Measurements from ENCODE around the gene TTC39C. TPM values are rescaled to one million over a fixed set of nuclear protein-coding genes. Genes with fewer than 3 reads are reported as not detected.

Gene TTC39C
- total and polyA plus RNA-seq, 2 of the 8 experiments (the other 6 are each of a cell fraction or from before 2014, with no cell fraction given) = 8.1 to 79.1 TPM

- no peak overlapping the region for H3K56ac ChIP-seq (replicated peaks; ENCODE audit: insufficient read length, low read depth, low read length)
- no peak overlapping the region for H4K5ac ChIP-seq (ENCODE audit: insufficient read length, low read depth, low read length)
- H3K9ac ChIP-seq (replicated peaks in 1 of 4; ENCODE audit: extremely low read depth in 1 of 4, low read depth in 3 of 4, low read length in 3 of 4) = no peak overlapping the region
- no peak overlapping the region for H4K91ac ChIP-seq (replicated peaks; ENCODE audit: insufficient read length, low read length)
- no peak overlapping the region for H3K23ac ChIP-seq (ENCODE audit: insufficient read length)
- H3K4me3 ChIP-seq (ENCODE audit: extremely low read depth in 1 of 4, insufficient read depth in 2 of 4, low read depth in 3 of 4, low read length in 4 of 4) = no peak overlapping the region
- no peaks in the 10 kb centered on the region for H4K20me1 ChIP-seq (replicated peaks in 1 of 2; ENCODE audit: control insufficient read depth in 1 of 2, insufficient read depth in 2 of 2, low read length in 2 of 2)
- no peak overlapping the region for H2AK5ac ChIP-seq (ENCODE audit: low read depth, low read length)
- FAIRE-seq = no peak
- H3K27me3 ChIP-seq (replicated peaks in 1 of 4; ENCODE audit: control insufficient read depth in 3 of 4, extremely low read depth in 1 of 4, insufficient read depth in 3 of 4, low read length in 3 of 4) = no peaks in the 10 kb centered on the region
- no peak overlapping the region for H2BK120ac ChIP-seq (replicated peaks; ENCODE audit: low read depth, low read length)
- H3K36me3 ChIP-seq (ENCODE audit: control insufficient read depth in 2 of 4, insufficient read depth in 4 of 4, low read length in 3 of 4) = no peaks in the 10 kb centered on the region; a peak in 2 of 8 replicates
- H4K8ac ChIP-seq (ENCODE audit: extremely low read depth, insufficient read depth, low read length) = no peak overlapping the region
- H3K14ac ChIP-seq (ENCODE audit: insufficient read length) = no peak overlapping the region
- peaks cover 0 to 3% (median 0%) of the 10 kb centered on the region in 4 experiments; a peak in 1 of 7 replicates for H3K4me1 ChIP-seq (replicated peaks in 1 of 4; ENCODE audit: control insufficient read depth in 3 of 4, insufficient read depth in 4 of 4, low read length in 3 of 4)
- 89% methylated on average over 8 of the region's 8 CpGs; no CpG with 5 or more reads in 1 of the 2 experiments for WGBS, 2 experiments (ENCODE audit: extremely low coverage in 1 of 2, insufficient coverage in 1 of 2, insufficient read length in 1 of 2, insufficient replicate concordance in 2 of 2, low coverage in 1 of 2, low lambda C conversion rate in 2 of 2, missing lambda C conversion rate in 1 of 2)
- DNase-seq (ENCODE audit: low read depth in 1 of 2, low spot score in 2 of 2) = no peak
- H3K4ac ChIP-seq (replicated peaks; ENCODE audit: insufficient read length, low read depth, low read length) = no peak overlapping the region
- H2BK5ac ChIP-seq (ENCODE audit: low read depth, low read length) = no peak overlapping the region
- no peaks in the 10 kb centered on the region; the same call in 1 of the 2 replicates for H3K79me1 ChIP-seq (ENCODE audit: low read depth, low read length)
- H2BK15ac ChIP-seq (ENCODE audit: low read length) = no peak overlapping the region
- CTCF ChIA-PET (ENCODE audit: partially characterized antibody) = no interaction called here
- no peak overlapping the region for H3K18ac ChIP-seq (ENCODE audit: extremely low read depth, low read length)
- no peaks in the 10 kb centered on the region for H3K9me3 ChIP-seq (ENCODE audit: insufficient read depth in 2 of 2, low read depth in 1 of 2, low read length in 1 of 2)
- H2BK12ac ChIP-seq (ENCODE audit: low read depth, low read length) = no peak overlapping the region
- H3K4me2 ChIP-seq (ENCODE audit: insufficient read depth in 1 of 2, low read depth in 2 of 2, low read length in 2 of 2) = no peak overlapping the region
- no peak overlapping the region for H3K27ac ChIP-seq (ENCODE audit: low read depth, low read length)
- peaks cover 0 to 20% of the 10 kb centered on the region in 2 experiments; a peak in 2 of 4 replicates for H3K79me2 ChIP-seq (ENCODE audit: control insufficient read depth in 1 of 2, insufficient read depth in 2 of 2, low read length in 2 of 2)
- H2AFZ ChIP-seq (ENCODE audit: low read length) = no peak overlapping the region
- H3K23me2 ChIP-seq (ENCODE audit: low read depth, low read length) = no peaks in the 10 kb centered on the region
- no peak overlapping the region for H2BK20ac ChIP-seq (ENCODE audit: low read length)
- POLR2A ChIA-PET (ENCODE audit: partially characterized antibody) = no interaction called here
- no peak for TF ChIP-seq SP2 (IDR thresholded peaks at IDR 0.05; ENCODE audit: low read length)
- no peak for TF ChIP-seq RFX5 (IDR thresholded peaks at IDR 0.05; ENCODE audit: borderline replicate concordance, low read depth, low read length)
- TF ChIP-seq HDAC2 (IDR thresholded peaks at IDR 0.05; ENCODE audit: borderline replicate concordance in 1 of 2, low read depth in 2 of 2, low read length in 2 of 2) = no peak
- no peak for TF ChIP-seq BCL11A (IDR thresholded peaks at IDR 0.05; ENCODE audit: low read depth in 2 of 2, low read length in 2 of 2)
- no peak for TF ChIP-seq MAFK (IDR thresholded peaks at IDR 0.05; ENCODE audit: low read depth, low read length)
- no peak for TF ChIP-seq YY1 (IDR thresholded peaks at IDR 0.05; ENCODE audit: low read depth, low read length)
- TF ChIP-seq HDAC6 (IDR thresholded peaks at IDR 0.05; ENCODE audit: low read depth, low read length) = no peak
- TF ChIP-seq SP4 (IDR thresholded peaks at IDR 0.05; ENCODE audit: low read length) = no peak
- TF ChIP-seq TAF7 (optimal IDR thresholded peaks at IDR 0.05; ENCODE audit: borderline replicate concordance, low read depth, low read length) = no peak
- no peak for TF ChIP-seq FOSL1 (IDR thresholded peaks at IDR 0.05; ENCODE audit: insufficient read depth, low read depth, low read length)
- TF ChIP-seq NANOG (IDR thresholded peaks at IDR 0.05; ENCODE audit: insufficient read depth, low read depth, low read length, poor library complexity, severe bottlenecking) = no peak
Measured at GRCh38 chr18:24064391-24065100, 50.0 kb downstream of the TTC39C start.

All from H1 (cell line).